Ovary (tissue), 3 donors: Measurements from ENCODE around the gene SIAH3.

Experiments
- CTCF ChIP-seq, 3 donors: fragments of 450-650 bp in 2 of 3; fragments of 200-600 bp in 1 of 3; IDR thresholded peaks; one replicate each; pipeline versions ENCODE4 v1.5.1 to v1.8.0; 2016 to 2022; ENCODE audit warnings: antibody characterized with exemption in 3 of 3, mild to moderate bottlenecking in 1 of 3
- EP300 ChIP-seq: sonication (generic); formaldehyde crosslinking; IDR thresholded peaks from one replicate; pipeline ENCODE4 v1.6.1; 2017; ENCODE audit warnings: antibody characterized with exemption
- POLR2A ChIP-seq: fragments of 450-650 bp; IDR thresholded peaks from one replicate; pipeline ENCODE4 v1.6.1; 2017; ENCODE audit warnings: antibody characterized with exemption, mild to moderate bottlenecking, moderate library complexity
- donor health status: DM: no; HTN: no; CAD: no.

- TF ChIP-seq CTCF (IDR thresholded peaks at IDR 0.05) (no peak), POLR2A (no peak), EP300 (no peak)
Observed at GRCh38 chr13:45808925-45809324, 42.6 kb downstream of the SIAH3 start.
